ENCODE results near the gene C1orf21. TPM values are rescaled to one million over a fixed set of nuclear protein-coding genes. Genes with fewer than 3 reads are reported as not detected.

Gene C1orf21
- total RNA-seq, 1 donor from 2014 or later = 31.8 TPM

DNA sequence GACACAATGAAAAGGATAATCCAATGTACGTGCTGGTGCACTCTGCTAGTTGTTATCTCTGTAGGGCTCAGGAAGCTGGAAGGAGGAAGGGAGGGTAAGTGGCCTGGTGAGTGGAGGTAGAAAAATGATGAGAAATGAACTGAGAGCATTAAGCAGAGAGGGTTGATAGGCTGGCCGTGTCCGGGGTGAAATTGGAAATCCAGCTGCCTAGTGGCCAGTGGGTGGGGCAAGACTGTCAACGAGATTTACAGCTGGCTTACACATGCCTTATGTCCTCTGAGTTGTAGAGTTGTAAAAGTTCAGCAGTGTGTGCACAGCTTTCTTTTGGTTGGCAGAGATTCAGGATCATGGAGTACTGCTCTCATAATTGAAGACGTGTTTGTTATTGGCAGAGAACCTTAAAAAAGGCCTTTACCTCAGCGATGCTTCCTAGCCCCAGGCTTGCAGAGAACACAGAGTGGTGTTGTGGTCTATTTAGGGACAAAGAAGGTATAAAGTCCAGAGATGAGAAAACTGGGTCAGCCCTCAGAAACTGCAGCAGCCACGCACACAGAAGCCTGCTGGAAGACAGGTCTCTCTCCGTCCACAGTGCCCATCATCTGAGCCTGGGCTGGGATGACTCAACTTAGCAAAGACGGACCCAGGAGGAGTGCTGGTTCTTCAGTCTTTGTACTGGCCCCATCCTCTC, 235.5 kb downstream of the C1orf21 start:
- Mint-ChIP-seq H3K4me3 (ENCODE audit: unreplicated experiment) (peak overlapping the region; percentile 3), H3K27me3 (ENCODE audit: unreplicated experiment) (no peaks in the 10 kb centered on the region), H3K9me3 (ENCODE audit: unreplicated experiment) (no peaks in the 10 kb centered on the region), H3K4me1 (ENCODE audit: unreplicated experiment) (peaks cover 68% of the 10 kb centered on the region), H3K27ac (ENCODE audit: unreplicated experiment) (peak overlapping the region; percentile 84), H3K36me3 (ENCODE audit: unreplicated experiment) (peaks cover 13% of the 10 kb centered on the region)
- DNase-seq (ENCODE audit: extremely low spot score, unreplicated experiment) = peak; percentile 86
- TF ChIP-seq, protein P1, sequence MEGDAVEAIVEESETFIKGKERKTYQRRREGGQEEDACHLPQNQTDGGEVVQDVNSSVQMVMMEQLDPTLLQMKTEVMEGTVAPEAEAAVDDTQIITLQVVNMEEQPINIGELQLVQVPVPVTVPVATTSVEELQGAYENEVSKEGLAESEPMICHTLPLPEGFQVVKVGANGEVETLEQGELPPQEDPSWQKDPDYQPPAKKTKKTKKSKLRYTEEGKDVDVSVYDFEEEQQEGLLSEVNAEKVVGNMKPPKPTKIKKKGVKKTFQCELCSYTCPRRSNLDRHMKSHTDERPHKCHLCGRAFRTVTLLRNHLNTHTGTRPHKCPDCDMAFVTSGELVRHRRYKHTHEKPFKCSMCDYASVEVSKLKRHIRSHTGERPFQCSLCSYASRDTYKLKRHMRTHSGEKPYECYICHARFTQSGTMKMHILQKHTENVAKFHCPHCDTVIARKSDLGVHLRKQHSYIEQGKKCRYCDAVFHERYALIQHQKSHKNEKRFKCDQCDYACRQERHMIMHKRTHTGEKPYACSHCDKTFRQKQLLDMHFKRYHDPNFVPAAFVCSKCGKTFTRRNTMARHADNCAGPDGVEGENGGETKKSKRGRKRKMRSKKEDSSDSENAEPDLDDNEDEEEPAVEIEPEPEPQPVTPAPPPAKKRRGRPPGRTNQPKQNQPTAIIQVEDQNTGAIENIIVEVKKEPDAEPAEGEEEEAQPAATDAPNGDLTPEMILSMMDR (IDR thresholded peaks at IDR 0.05) = peak; percentile 36

DNA sequence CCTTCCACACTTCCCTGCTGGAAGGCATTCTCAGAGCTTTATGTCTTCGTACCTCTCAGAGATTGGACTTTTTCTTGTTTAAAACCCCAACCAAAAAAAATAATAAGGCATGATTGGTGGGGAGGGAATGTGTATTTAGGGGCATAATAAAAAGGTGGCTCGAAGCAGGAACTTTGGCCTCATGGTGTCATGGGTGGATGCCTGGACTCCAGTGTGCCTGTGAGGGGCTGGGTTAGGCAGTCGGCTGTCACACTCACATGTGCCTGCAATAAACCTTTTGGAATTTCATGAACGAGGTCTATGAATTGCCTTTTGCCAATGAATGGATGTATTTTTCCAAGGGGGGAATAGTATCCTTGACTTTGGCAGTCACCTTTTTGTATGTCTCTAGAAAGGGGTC, 236.6 kb downstream of the C1orf21 start:
- H3K36me3 Mint-ChIP-seq (ENCODE audit: unreplicated experiment) = peaks cover 10% of the 10 kb centered on the region
- peaks cover 68% of the 10 kb centered on the region for H3K4me1 Mint-ChIP-seq (ENCODE audit: unreplicated experiment)
- H3K27me3 Mint-ChIP-seq (ENCODE audit: unreplicated experiment) = no peaks in the 10 kb centered on the region
- no peak for DNase-seq (ENCODE audit: extremely low spot score, unreplicated experiment)
- no peak overlapping the region for H3K4me3 Mint-ChIP-seq (ENCODE audit: unreplicated experiment)
- no peaks in the 10 kb centered on the region for H3K9me3 Mint-ChIP-seq (ENCODE audit: unreplicated experiment)
- TF ChIP-seq, protein P1 (IDR thresholded peaks at IDR 0.05) = no peak
- peak overlapping the region; percentile 84 for H3K27ac Mint-ChIP-seq (ENCODE audit: unreplicated experiment)

DNA sequence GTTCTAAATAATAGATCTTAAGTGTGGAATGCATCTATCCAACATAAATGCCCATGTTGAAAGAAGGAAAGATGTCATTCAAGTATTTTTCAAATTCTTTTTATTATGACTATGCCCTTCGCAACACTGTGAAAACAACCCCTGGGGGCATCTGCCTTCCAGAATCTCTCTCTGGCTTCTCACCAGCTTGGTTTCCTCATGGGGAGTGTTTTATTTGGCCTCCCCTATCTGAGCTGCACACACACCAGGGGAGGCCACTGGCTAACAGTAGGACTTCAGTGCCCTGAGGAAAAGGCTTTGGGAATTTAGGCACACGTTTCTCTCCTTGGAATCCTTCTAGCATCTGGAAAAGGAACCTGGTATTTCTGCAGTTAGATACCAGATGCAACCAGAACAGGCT, 237.2 kb downstream of the C1orf21 start:
- no peak overlapping the region for H3K4me3 Mint-ChIP-seq (ENCODE audit: unreplicated experiment)
- TF ChIP-seq, protein P1 (IDR thresholded peaks at IDR 0.05) = no peak
- no peaks in the 10 kb centered on the region for H3K27me3 Mint-ChIP-seq (ENCODE audit: unreplicated experiment)
- peak; percentile 87 for DNase-seq (ENCODE audit: extremely low spot score, unreplicated experiment)
- peak overlapping the region; percentile 84 for H3K27ac Mint-ChIP-seq (ENCODE audit: unreplicated experiment)
- H3K4me1 Mint-ChIP-seq (ENCODE audit: unreplicated experiment) = peaks cover 66% of the 10 kb centered on the region
- peaks cover 7% of the 10 kb centered on the region for H3K36me3 Mint-ChIP-seq (ENCODE audit: unreplicated experiment)
- no peaks in the 10 kb centered on the region for H3K9me3 Mint-ChIP-seq (ENCODE audit: unreplicated experiment)

DNA sequence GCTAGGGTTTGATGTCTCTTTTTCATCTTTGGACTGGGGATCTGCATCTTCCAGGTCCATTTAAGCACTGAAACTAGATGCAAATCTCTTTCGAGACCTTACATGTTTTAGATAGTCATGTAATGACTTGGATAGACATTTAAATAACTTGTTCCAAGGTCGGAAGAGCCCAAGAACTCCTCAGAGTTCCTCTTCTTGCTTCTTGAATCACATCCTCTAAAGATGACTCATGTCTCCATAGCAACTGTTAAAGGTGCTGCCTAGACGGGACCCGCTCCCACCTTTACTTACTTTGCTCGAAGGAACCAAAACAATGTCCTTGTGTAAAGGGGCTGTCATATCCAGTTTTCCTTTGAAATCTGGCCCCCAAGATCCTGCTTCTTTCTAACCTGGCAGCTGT, 237.8 kb downstream of the C1orf21 start:
- no peaks in the 10 kb centered on the region for H3K9me3 Mint-ChIP-seq (ENCODE audit: unreplicated experiment)
- DNase-seq (ENCODE audit: extremely low spot score, unreplicated experiment) = no peak
- peaks cover 3% of the 10 kb centered on the region for H3K36me3 Mint-ChIP-seq (ENCODE audit: unreplicated experiment)
- TF ChIP-seq, protein P1 (IDR thresholded peaks at IDR 0.05) = no peak
- no peaks in the 10 kb centered on the region for H3K27me3 Mint-ChIP-seq (ENCODE audit: unreplicated experiment)
- peak overlapping the region; percentile 84 for H3K27ac Mint-ChIP-seq (ENCODE audit: unreplicated experiment)
- H3K4me3 Mint-ChIP-seq (ENCODE audit: unreplicated experiment) = no peak overlapping the region
- H3K4me1 Mint-ChIP-seq (ENCODE audit: unreplicated experiment) = peaks cover 69% of the 10 kb centered on the region

- no peak for DNase-seq (ENCODE audit: extremely low spot score, unreplicated experiment)
- peaks cover 1% of the 10 kb centered on the region for H3K36me3 Mint-ChIP-seq (ENCODE audit: unreplicated experiment)
- no peaks in the 10 kb centered on the region for H3K27me3 Mint-ChIP-seq (ENCODE audit: unreplicated experiment)
- peak overlapping the region; percentile 84 for H3K27ac Mint-ChIP-seq (ENCODE audit: unreplicated experiment)
- H3K4me1 Mint-ChIP-seq (ENCODE audit: unreplicated experiment) = peaks cover 65% of the 10 kb centered on the region
- TF ChIP-seq, protein P1 (IDR thresholded peaks at IDR 0.05) = no peak
- H3K9me3 Mint-ChIP-seq (ENCODE audit: unreplicated experiment) = no peaks in the 10 kb centered on the region
- H3K4me3 Mint-ChIP-seq (ENCODE audit: unreplicated experiment) = no peak overlapping the region
Measured at GRCh38 chr1:184625271-184625670, 238.4 kb downstream of the C1orf21 start.
